GM03348 (cell line): ENCODE measurements around the gene TRIM62.

Source experiments
- DNase-seq: peaks from one replicate; pipeline ENCODE4 v3.0.0; 2012; ENCODE audit warnings: low spot score

The TRIM62 gene

GRCh38 chr1:33098371-33098770 lies 83.5 kb downstream of the TRIM62 start:
- DNase-seq, result no peak

- no peak for DNase-seq
Measured at GRCh38 chr1:33097762-33098161, 84.1 kb downstream of the TRIM62 start.

- no peak for DNase-seq
Measured at GRCh38 chr1:33097137-33097611, 84.7 kb downstream of the TRIM62 start.

GRCh38 chr1:33096363-33097005 lies 85.4 kb downstream of the TRIM62 start:
- DNase-seq, result no peak
